T follicular helper cell (primary cell): ENCODE measurements around the gene MAP3K9.
"Not testable (repeated sequence)": the region's sequence is repeated elsewhere in the genome, so short reads cannot be mapped to it uniquely, and the experiment has no call there.

Experiments used
- DNase-seq: peaks from one replicate; pipeline ENCODE4 v3.0.0-alpha.2; 2020; ENCODE audit warnings: low read depth
- total RNA-seq, 2 experiments: gene quantifications; one replicate each; lab custom pipeline; 2026; lab: John Stamatoyannopoulos, UW

The MAP3K9 gene
- total RNA-seq, result 13.6 to 20.9 reads per million in 2 experiments

- DNase-seq, result peak; percentile 80
Observed at GRCh38 chr14:70809225-70810219, at the start of gene MAP3K9. Gene MAP3K9, minus strand, starts transcription at chr14:70809513. Its CDS starts 342 bp downstream, at chr14:70809171.

- no peak for DNase-seq
Observed at GRCh38 chr14:70858641-70859040, 49.3 kb upstream of the MAP3K9 start.

- DNase-seq, result no peak
Observed at GRCh38 chr14:70857496-70857890, 48.2 kb upstream of the MAP3K9 start.

- DNase-seq, result no peak
Observed at GRCh38 chr14:70856851-70857495, 47.7 kb upstream of the MAP3K9 start.

GRCh38 chr14:70855486-70855885 lies 46.2 kb upstream of the MAP3K9 start:
- no peak for DNase-seq

GRCh38 chr14:70853658-70854057 lies 44.3 kb upstream of the MAP3K9 start:
- DNase-seq, result not testable (repeated sequence)

- DNase-seq, result no peak
Observed at GRCh38 chr14:70847406-70848090, 38.2 kb upstream of the MAP3K9 start.

- DNase-seq, result no peak
Observed at GRCh38 chr14:70845601-70846000, 36.3 kb upstream of the MAP3K9 start.

- DNase-seq, result no peak
Observed at GRCh38 chr14:70842851-70843462, 33.6 kb upstream of the MAP3K9 start.

GRCh38 chr14:70838076-70838475 lies 28.8 kb upstream of the MAP3K9 start:
- no peak for DNase-seq

- DNase-seq, result no peak
Observed at GRCh38 chr14:70836946-70837345, 27.6 kb upstream of the MAP3K9 start.

- DNase-seq, result no peak
Observed at GRCh38 chr14:70833884-70834283, 24.6 kb upstream of the MAP3K9 start.

GRCh38 chr14:70832561-70833305 lies 23.4 kb upstream of the MAP3K9 start:
- DNase-seq, result no peak

GRCh38 chr14:70830998-70831781 lies 21.9 kb upstream of the MAP3K9 start:
- no peak for DNase-seq

- no peak for DNase-seq
Observed at GRCh38 chr14:70828188-70828587, 18.9 kb upstream of the MAP3K9 start.

GRCh38 chr14:70827752-70828151 lies 18.4 kb upstream of the MAP3K9 start:
- DNase-seq, result no peak

GRCh38 chr14:70827347-70827746 lies 18.0 kb upstream of the MAP3K9 start:
- DNase-seq, result no peak

GRCh38 chr14:70823281-70823680 lies 14.0 kb upstream of the MAP3K9 start:
- no peak for DNase-seq

- no peak for DNase-seq
Observed at GRCh38 chr14:70822530-70823185, 13.3 kb upstream of the MAP3K9 start.
